ENCODE measurements around the gene BEST4.
"Not testable (repeated sequence)": the region's sequence is repeated elsewhere in the genome, so short reads cannot be mapped to it uniquely, and the experiment has no call there.

BEST4 gene

GRCh38 chr1:44817307-44817706, 29.3 kb upstream of the BEST4 start:
- no peak overlapping the region for H3K27ac ChIP-seq
- no peak for TF ChIP-seq CTCF (conservative IDR thresholded peaks at IDR 0.05)
- TF ChIP-seq ZFX (IDR thresholded peaks at IDR 0.05) = no peak

- not testable (repeated sequence) for H3K27ac ChIP-seq
Measured at GRCh38 chr1:44815926-44816325, 28.0 kb upstream of the BEST4 start.

- TF ChIP-seq CTCF (conservative IDR thresholded peaks at IDR 0.05) (no peak), ZFX (IDR thresholded peaks at IDR 0.05) (no peak)
- H3K27ac ChIP-seq = peak overlapping the region; percentile 76
Measured at GRCh38 chr1:44812822-44813543, 25.0 kb upstream of the BEST4 start.

GRCh38 chr1:44811234-44811633, 23.3 kb upstream of the BEST4 start:
- no peak overlapping the region for H3K27ac ChIP-seq
- no peak for TF ChIP-seq ZFX (IDR thresholded peaks at IDR 0.05)
- TF ChIP-seq CTCF (conservative IDR thresholded peaks at IDR 0.05) = no peak

GRCh38 chr1:44810762-44811105, 22.8 kb upstream of the BEST4 start:
- H3K27ac ChIP-seq = peak overlapping the region; percentile 52

GRCh38 chr1:44810101-44810761, 22.3 kb upstream of the BEST4 start:
- no peak for TF ChIP-seq CTCF (conservative IDR thresholded peaks at IDR 0.05)
- no peak for TF ChIP-seq ZFX (IDR thresholded peaks at IDR 0.05)

GRCh38 chr1:44808938-44809917, 21.3 kb upstream of the BEST4 start:
- H3K27ac ChIP-seq = peak overlapping the region; percentile 52
- TF ChIP-seq ZFX (IDR thresholded peaks at IDR 0.05) (no peak), CTCF (conservative IDR thresholded peaks at IDR 0.05) (no peak)

More at GRCh38 chr1:44810101-44810761, 22.3 kb upstream of the BEST4 start:
- H3K27ac ChIP-seq = peak overlapping the region; percentile 52

Data from C4-2B (cell line).